ENCODE results near the gene PALS2. TPM values are rescaled to one million over a fixed set of nuclear protein-coding genes. Genes with fewer than 3 reads are reported as not detected.

PALS2 gene
- total RNA-seq, 4 donors from 2014 or later = 3.8 to 14.1 (median 9.2) TPM

- Histone ChIP-seq H3K4me3 (no peak overlapping the region), H3K9me3 (no peaks in the 10 kb centered on the region), H3K4me1 (no peaks in the 10 kb centered on the region), H3K27me3 (no peaks in the 10 kb centered on the region), H3K36me3 (no peaks in the 10 kb centered on the region), H3K27ac (no peak overlapping the region)
- WGBS, 2 donors = 63 to 71% methylated on average over 1 of the region's 1 CpG
- no peak for TF ChIP-seq CTCF (IDR thresholded peaks at IDR 0.05)
- TF ChIP-seq POLR2A (IDR thresholded peaks at IDR 0.05) = no peak
- intact Hi-C loops (cut with DNase I) = no loop called here
- DNase-seq = no peak
Observed at GRCh38 chr7:24601600-24601999, 28.3 kb downstream of the PALS2 start.

- Histone ChIP-seq H3K27me3 (no peaks in the 10 kb centered on the region), H3K4me3 (no peak overlapping the region), H3K9me3 (no peaks in the 10 kb centered on the region), H3K36me3 (no peaks in the 10 kb centered on the region), H3K4me1 (no peaks in the 10 kb centered on the region), H3K27ac (no peak overlapping the region)
- TF ChIP-seq CTCF (IDR thresholded peaks at IDR 0.05) = no peak
- TF ChIP-seq POLR2A (IDR thresholded peaks at IDR 0.05) = no peak
- intact Hi-C loops (cut with DNase I) = no loop called here
- DNase-seq = no peak
Observed at GRCh38 chr7:24602860-24603456, 29.7 kb downstream of the PALS2 start.

- intact Hi-C loops (cut with DNase I) = no loop called here
- H3K27me3 ChIP-seq = no peaks in the 10 kb centered on the region
- no peaks in the 10 kb centered on the region for H3K36me3 ChIP-seq
- no peak overlapping the region for H3K27ac ChIP-seq
- TF ChIP-seq POLR2A (IDR thresholded peaks at IDR 0.05) = no peak
- TF ChIP-seq CTCF (IDR thresholded peaks at IDR 0.05) = no peak
- H3K4me1 ChIP-seq = no peaks in the 10 kb centered on the region
- no peaks in the 10 kb centered on the region for H3K9me3 ChIP-seq
- H3K4me3 ChIP-seq = no peak overlapping the region
- no peak for DNase-seq
- WGBS, 2 donors = 72 to 88% methylated on average over 3 of the region's 3 CpGs
Observed at GRCh38 chr7:24604630-24605029, 31.4 kb downstream of the PALS2 start.

GRCh38 chr7:24608504-24608903 is 35.3 kb downstream of the PALS2 start:
- no peaks in the 10 kb centered on the region for H3K27me3 ChIP-seq
- H3K4me3 ChIP-seq = no peak overlapping the region
- DNase-seq = no peak
- H3K4me1 ChIP-seq = no peaks in the 10 kb centered on the region
- TF ChIP-seq CTCF (IDR thresholded peaks at IDR 0.05) (no peak), POLR2A (IDR thresholded peaks at IDR 0.05) (no peak)
- H3K9me3 ChIP-seq = no peaks in the 10 kb centered on the region
- intact Hi-C loops (cut with DNase I) = no loop called here
- no peak overlapping the region for H3K27ac ChIP-seq
- H3K36me3 ChIP-seq = no peaks in the 10 kb centered on the region

- WGBS, 2 donors = 40 to 73% methylated on average over 2 of the region's 2 CpGs
- no peak for DNase-seq
- H3K36me3 ChIP-seq = no peaks in the 10 kb centered on the region
- H3K27me3 ChIP-seq = no peaks in the 10 kb centered on the region
- intact Hi-C loops (cut with DNase I) = no loop called here
- no peaks in the 10 kb centered on the region for H3K9me3 ChIP-seq
- H3K4me3 ChIP-seq = no peak overlapping the region
- H3K27ac ChIP-seq = no peak overlapping the region
- H3K4me1 ChIP-seq = no peaks in the 10 kb centered on the region
- TF ChIP-seq POLR2A (IDR thresholded peaks at IDR 0.05) (no peak), CTCF (IDR thresholded peaks at IDR 0.05) (no peak)
Observed at GRCh38 chr7:24609059-24609458, 35.8 kb downstream of the PALS2 start.
